Activated CD8-positive, alpha-beta memory T cell treated with anti-CD3 and anti-CD28 coated beads for 36 hours (primary cell): Measurements from ENCODE around the gene RACGAP1. TPM values are rescaled to one million over a fixed set of nuclear protein-coding genes. Genes with fewer than 3 reads are reported as not detected.
"Not testable (repeated sequence)": the region's sequence is repeated elsewhere in the genome, so short reads cannot be mapped to it uniquely, and the experiment has no call there.

ENCODE experiments used
- CTCF ChIA-PET: fragments of 350-600 bp; sonication (Branson Sonifier 250); formaldehyde crosslinking; loops from one replicate; lab custom pipeline; 2021; ENCODE audit warnings: antibody characterized with exemption; lab: Charles Lee
- POLR2A ChIA-PET: fragments of 350-600 bp; sonication (Branson Sonifier 250); formaldehyde crosslinking; loops from one replicate; lab custom pipeline; 2021; ENCODE audit warnings: antibody characterized with exemption; lab: Charles Lee
- total RNA-seq, 2 experiments: library from RNA; stranded (reverse); gene quantifications; one replicate each; pipeline ENCODE4 v1.2.3, GENCODE V29; 2021

Gene RACGAP1
- total RNA-seq, 2 experiments from 2014 or later = 83.8 to 89.6 TPM

GRCh38 chr12:50042693-50043092, 17.4 kb upstream of the RACGAP1 start:
- POLR2A ChIA-PET = no interaction called here

GRCh38 chr12:50041962-50042361, 16.7 kb upstream of the RACGAP1 start:
- CTCF ChIA-PET = interaction anchor here (0.5 to 7.0 kb wide), 5 partner anchors 9 to 75 kb away, joined by 3 to 62 read pairs (median 5); no protein-coding TSS in a partner anchor
- POLR2A ChIA-PET = no interaction called here

More at GRCh38 chr12:50042693-50043092, 17.4 kb upstream of the RACGAP1 start:
- CTCF ChIA-PET = interaction anchor here (0.6 to 1.7 kb wide), 4 partner anchors 20 to 224 kb away, joined by 3 to 5 read pairs (median 4); no protein-coding TSS in a partner anchor

- POLR2A ChIA-PET = no interaction called here
Observed at GRCh38 chr12:50041062-50041860, 16.0 kb upstream of the RACGAP1 start.

DNA sequence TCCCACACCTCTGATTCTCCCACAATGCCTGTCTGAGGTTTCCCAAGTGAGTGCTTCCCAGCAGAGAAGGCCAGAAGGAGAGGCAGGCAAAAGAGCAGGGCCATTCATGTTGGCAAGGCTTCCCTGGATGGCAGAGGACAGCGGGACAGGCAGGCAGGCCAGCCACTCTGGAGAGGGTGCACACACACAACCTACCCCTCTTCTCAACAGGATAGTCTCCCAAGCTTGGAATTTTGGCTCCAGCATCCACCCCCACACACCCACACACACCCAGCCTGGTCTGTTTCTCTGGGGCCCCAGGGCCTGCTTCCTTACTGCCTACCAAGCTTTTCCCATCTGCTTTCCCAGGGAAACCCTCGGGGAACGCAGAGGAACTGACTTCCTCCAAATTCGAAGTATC, 15.4 kb upstream of the RACGAP1 start:
- ChIA-PET CTCF (interaction anchor here (0.5 to 7.0 kb wide), 9 partner anchors 10 to 269 kb away, joined by 3 to 62 read pairs (median 6); no protein-coding TSS in a partner anchor), POLR2A (interaction anchor here (0.6 kb wide), 1 partner anchor 62 kb away, joined by 5 read pairs; no protein-coding TSS in a partner anchor)

More at GRCh38 chr12:50041062-50041860, 16.0 kb upstream of the RACGAP1 start:
- CTCF ChIA-PET = interaction anchor here (0.5 to 7.0 kb wide), 5 partner anchors 9 to 270 kb away, joined by 3 to 62 read pairs (median 5); no protein-coding TSS in a partner anchor

DNA sequence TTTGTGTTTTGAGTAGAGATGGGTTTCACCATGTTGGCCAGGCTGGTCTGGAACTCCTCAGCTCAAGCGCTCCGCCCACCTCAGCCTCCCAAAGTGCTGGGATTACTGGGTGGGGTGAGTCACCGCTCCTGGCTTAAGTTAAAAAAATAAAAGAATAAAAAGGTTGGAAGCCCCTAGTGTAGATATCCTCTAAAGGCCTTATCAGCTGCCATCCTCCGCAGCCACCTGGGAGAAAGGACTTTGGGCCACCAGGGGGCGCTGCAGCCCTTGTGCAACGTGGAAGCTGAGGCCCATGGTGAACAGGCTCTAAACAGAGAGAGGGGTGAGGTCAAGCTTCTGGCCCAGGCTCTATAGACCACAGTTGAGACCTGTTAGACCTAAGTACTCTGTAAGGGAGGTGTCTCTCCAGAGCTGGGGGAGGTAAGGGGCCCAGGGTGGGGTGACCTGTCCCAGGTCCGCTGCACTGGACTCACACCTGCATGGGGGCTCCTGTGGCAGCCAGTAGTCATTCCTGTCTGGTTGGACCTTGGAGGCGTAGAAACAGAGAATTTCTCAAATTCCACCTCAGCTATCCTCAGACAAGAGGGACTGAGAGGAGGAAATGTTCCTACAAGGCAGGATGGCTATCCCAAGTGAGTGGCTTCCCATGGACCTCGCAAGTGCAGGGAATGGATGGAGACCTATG, 14.0 kb upstream of the RACGAP1 start:
- CTCF ChIA-PET = interaction anchor here (0.7 to 7.0 kb wide), 19 partner anchors 10 to 525 kb away, joined by 3 to 62 read pairs (median 6); partner anchors contain the start of genes COX14 and RACGAP1
- POLR2A ChIA-PET = no interaction called here

DNA sequence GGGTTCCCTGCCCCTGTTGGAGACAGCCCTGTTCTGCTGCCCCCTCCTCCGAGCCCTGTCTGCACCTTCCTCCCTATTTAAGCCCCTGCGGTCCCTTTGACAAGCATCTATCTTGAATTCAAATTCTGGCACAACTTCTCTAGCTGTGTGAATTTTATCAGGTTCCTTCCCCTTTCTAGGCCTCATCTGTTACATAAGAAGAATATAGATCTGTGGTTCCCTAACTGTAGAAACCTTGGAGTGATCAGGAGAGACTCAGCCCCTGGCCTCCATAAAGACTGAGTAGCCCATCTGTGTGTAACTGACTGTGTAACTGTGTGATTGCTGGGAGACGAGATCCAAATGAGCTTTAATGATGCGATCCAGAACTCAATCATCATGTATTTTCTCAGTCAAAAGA, 13.0 kb upstream of the RACGAP1 start:
- CTCF ChIA-PET = interaction anchor here (0.9 to 7.0 kb wide), 15 partner anchors 9 to 74 kb away, joined by 3 to 62 read pairs (median 8); partner anchors contain the start of genes COX14 and RACGAP1
- POLR2A ChIA-PET = interaction anchor here (0.6 kb wide), 1 partner anchor 16 kb away, joined by 3 read pairs; no protein-coding TSS in a partner anchor

DNA sequence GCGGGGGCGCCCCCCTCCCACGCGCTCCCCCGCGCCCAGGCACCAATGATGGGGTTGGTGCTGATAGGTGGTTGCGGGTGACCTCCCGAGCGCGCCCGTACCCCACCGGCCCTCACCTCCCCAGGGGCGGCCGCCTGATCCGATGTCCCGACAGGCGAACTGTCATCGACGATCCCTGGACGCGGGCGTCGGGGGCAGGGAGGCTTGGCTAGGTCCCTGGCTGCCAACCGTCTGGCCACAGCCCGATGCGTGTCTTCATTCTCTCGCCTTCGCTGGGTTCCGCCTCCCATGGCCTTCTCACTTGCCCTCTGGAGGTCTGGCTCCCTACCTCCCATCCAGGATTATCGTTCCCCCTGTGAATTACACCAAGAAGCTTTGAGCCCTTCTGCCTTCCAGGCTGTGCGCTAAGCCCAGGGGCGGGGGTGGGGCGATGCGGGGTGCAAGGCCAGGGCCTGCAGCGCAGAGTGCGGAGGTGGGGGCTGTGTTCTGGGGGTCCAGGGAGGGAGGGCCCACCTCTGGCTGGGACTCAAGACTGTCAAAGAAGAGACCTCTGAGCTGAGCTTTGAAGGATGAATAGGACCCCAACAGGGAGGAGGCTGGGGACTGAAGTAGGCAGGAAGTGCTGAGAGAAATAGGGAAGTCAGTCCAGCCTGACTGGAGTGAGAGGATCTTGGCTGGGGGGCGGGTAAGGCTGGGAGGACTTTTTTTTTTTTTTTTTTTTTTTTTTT, 7.7 kb upstream of the RACGAP1 start:
- CTCF ChIA-PET = interaction anchor here (0.5 to 2.3 kb wide), 3 partner anchors 23 to 66 kb away, joined by 3 to 8 read pairs (median 6); no protein-coding TSS in a partner anchor
- POLR2A ChIA-PET = no interaction called here

GRCh38 chr12:50032515-50032853, 7.2 kb upstream of the RACGAP1 start:
- CTCF ChIA-PET = interaction anchor here (1.0 to 2.3 kb wide), 2 partner anchors 23 to 66 kb away, joined by 3 to 8 read pairs; no protein-coding TSS in a partner anchor
- POLR2A ChIA-PET = no interaction called here

GRCh38 chr12:50030449-50030848, 5.2 kb upstream of the RACGAP1 start:
- POLR2A ChIA-PET = not testable (repeated sequence)
- CTCF ChIA-PET = interaction anchor here (0.8 to 1.7 kb wide), 2 partner anchors 9 to 10 kb away, joined by 6 read pairs; no protein-coding TSS in a partner anchor

DNA sequence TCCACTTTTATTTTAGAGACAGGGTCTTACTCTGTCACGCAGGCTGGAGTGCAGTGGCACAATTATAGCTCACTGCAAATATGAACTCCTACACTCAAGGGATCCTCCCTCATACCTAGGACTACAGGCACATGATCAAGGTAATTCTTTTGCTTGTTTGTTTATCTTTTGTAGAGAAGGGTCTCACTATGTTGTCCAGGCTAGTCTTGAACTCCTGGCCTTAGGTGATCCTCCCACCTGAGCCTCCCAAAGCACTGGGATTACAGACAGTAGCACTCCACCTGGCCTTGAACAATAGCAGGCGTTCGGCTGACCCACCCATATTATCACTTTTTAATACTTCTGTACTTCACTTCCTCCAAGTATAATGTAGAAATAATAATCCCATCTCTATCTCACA, 1.4 kb upstream of the RACGAP1 start:
- POLR2A ChIA-PET = no interaction called here
- CTCF ChIA-PET = interaction anchor here (3.8 kb wide), 1 partner anchor 12 kb away, joined by 13 read pairs; no protein-coding TSS in a partner anchor

- CTCF ChIA-PET = interaction anchor here (0.6 to 3.8 kb wide), 7 partner anchors 9 to 80 kb away, joined by 3 to 13 read pairs (median 5); no protein-coding TSS in a partner anchor
- POLR2A ChIA-PET = no interaction called here
Observed at GRCh38 chr12:50024805-50025186, 498 bp downstream of the RACGAP1 start.

DNA sequence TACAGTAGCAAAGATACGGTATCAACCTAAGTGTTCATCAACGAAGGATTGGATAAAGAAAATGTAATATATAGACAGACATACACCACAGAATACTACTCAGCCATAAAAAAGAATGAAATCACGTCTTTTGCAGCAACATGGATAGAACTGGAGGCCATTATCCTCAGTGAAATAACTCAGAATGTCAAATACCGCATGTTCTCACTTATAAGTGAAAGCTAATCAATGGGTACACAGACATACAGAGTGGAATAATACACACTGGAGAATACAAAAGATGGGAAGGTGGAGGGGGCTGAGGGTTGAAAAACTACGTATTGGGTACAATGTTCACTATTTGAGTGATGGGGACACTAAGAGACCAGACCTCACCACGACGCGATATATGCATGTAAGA, 1.1 kb downstream of the RACGAP1 start:
- POLR2A ChIA-PET = no interaction called here
- CTCF ChIA-PET = interaction anchor here (0.6 to 2.4 kb wide), 4 partner anchors 8 to 79 kb away, joined by 3 to 9 read pairs (median 3); no protein-coding TSS in a partner anchor

DNA sequence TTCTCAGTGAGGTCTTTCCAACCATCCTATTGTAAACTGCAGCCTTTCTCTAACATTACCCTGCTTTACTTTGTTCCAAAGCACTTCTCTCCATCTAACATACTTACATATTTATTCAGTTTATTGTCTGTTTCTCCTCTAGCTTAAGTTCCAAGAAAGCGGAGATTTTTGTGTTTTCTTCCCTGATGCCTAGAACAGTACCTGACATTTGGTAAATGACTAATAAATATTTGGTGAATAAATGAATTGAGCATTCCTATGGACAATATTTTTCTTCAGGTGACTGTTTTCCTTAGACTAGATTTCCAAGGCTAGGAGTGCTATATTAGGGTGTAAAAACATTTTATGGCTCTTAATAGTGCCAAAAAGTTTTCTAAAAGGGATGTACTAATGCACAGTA, 2.4 kb downstream of the RACGAP1 start:
- ChIA-PET POLR2A (no interaction called here), CTCF (no interaction called here)

- ChIA-PET POLR2A (interaction anchor here (0.6 kb wide), 1 partner anchor 83 kb away, joined by 3 read pairs; no protein-coding TSS in a partner anchor), CTCF (interaction anchor here (1.2 kb wide), 1 partner anchor 18 kb away, joined by 4 read pairs; no protein-coding TSS in a partner anchor)
Observed at GRCh38 chr12:50021031-50021430, 4.3 kb downstream of the RACGAP1 start.

- ChIA-PET CTCF (interaction anchor here (1.1 to 1.5 kb wide), 3 partner anchors 19 to 61 kb away, joined by 3 to 8 read pairs (median 3); no protein-coding TSS in a partner anchor), POLR2A (no interaction called here)
Observed at GRCh38 chr12:50019524-50019923, 5.8 kb downstream of the RACGAP1 start.

DNA sequence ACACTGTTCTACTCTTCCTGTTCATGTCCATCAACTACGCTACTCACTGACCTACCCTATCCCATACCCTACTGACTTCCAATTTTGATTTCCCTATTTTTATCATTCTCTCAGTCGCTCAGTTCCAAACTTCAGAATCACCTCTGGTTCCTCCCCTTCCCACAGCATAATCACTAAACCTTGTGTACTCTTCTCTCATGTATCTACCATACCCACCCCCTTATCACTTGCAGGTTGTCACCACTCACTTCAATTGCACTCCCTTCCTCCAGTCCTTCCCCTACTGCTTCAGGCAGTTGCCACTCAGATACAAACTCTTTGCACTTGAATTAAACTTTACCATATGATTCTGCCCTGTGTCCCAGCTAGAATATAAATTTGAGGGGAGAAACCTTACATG, 6.3 kb downstream of the RACGAP1 start:
- CTCF ChIA-PET = interaction anchor here (1.0 to 2.0 kb wide), 4 partner anchors 20 to 92 kb away, joined by 3 to 8 read pairs (median 4); partner anchors contain the start of gene COX14
- POLR2A ChIA-PET = no interaction called here

DNA sequence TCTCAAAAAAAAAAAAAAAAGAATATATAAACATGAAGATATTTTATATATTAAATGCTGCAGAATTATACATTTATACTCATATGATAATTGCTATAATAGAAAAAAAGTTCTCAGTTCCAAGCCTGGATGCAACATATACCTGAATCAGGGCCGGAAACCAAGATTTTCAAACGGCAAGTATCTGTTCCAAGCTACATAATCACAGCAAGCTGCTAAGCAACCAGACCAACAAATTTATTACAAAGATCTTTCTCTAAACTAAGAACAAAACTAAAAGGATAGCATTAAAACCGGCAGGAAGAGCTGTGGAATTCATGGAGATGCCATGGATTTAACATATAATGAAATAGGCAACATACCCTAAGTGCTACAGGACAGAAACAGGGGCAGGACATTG, 7.1 kb downstream of the RACGAP1 start:
- POLR2A ChIA-PET = no interaction called here
- CTCF ChIA-PET = interaction anchor here (0.7 to 2.0 kb wide), 5 partner anchors 21 to 456 kb away, joined by 3 to 8 read pairs (median 3); partner anchors contain the start of gene COX14

GRCh38 chr12:50017641-50018040, 7.7 kb downstream of the RACGAP1 start:
- ChIA-PET POLR2A (no interaction called here), CTCF (interaction anchor here (1.1 to 2.0 kb wide), 2 partner anchors 53 to 94 kb away, joined by 3 to 4 read pairs; partner anchors contain the start of gene COX14)
